ENCODE measurements around the gene SH3BP5L. TPM values are rescaled to one million over a fixed set of nuclear protein-coding genes. Genes with fewer than 3 reads are reported as not detected.

The SH3BP5L gene
- total and polyA plus RNA-seq, 2 of the 8 experiments (the other 6 are each of a cell fraction or from before 2014, with no cell fraction given) = 20.2 to 28.4 TPM

DNA sequence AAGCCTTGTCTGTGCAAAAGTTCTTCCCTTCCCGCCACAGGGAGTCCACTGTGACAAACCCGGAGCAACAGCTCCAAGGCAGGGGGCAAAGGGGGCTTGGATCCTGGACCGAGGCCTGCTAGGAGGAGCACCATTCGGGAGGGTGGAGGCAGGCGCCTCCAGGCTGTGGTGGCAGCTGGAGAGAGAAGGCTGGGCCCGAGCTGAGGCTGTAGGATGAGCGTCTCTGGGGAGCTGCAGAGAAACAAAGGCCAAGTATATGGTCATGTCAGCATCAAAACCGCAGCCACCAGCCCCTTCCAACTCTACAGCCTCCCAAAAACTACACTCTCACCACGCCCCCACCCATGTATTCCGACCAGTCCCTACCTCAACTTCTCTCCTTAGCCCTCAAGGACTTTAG lies 579 bp downstream of the SH3BP5L start:
- Histone ChIP-seq H3K23ac (ENCODE audit: insufficient read length) (no peak overlapping the region), H4K8ac (ENCODE audit: extremely low read depth, insufficient read depth, low read length) (peak overlapping the region; percentile 95; the same call in 1 of the 2 replicates), H2BK20ac (ENCODE audit: low read length) (no peak overlapping the region), H2AK5ac (ENCODE audit: low read depth, low read length) (no peak overlapping the region), H3K36me3 (ENCODE audit: control insufficient read depth in 2 of 4, insufficient read depth in 4 of 4, low read length in 3 of 4) (peaks cover 0 to 20% (median 9%) of the 10 kb centered on the region in 4 experiments; a peak in 6 of 8 replicates), H2AFZ (ENCODE audit: low read length) (no peak overlapping the region), H3K4me2 (ENCODE audit: insufficient read depth in 1 of 2, low read depth in 2 of 2, low read length in 2 of 2) (peak overlapping the region; percentile 80 to 81), H4K20me1 (replicated peaks in 1 of 2; ENCODE audit: control insufficient read depth in 1 of 2, insufficient read depth in 2 of 2, low read length in 2 of 2) (peaks cover 0 to 7% of the 10 kb centered on the region in 2 experiments), H2BK15ac (ENCODE audit: low read length) (no peak overlapping the region), H2BK12ac (ENCODE audit: low read depth, low read length) (no peak overlapping the region), H3K9me3 (ENCODE audit: insufficient read depth in 2 of 2, low read depth in 1 of 2, low read length in 1 of 2) (no peaks in the 10 kb centered on the region; a peak in 1 of 4 replicates), H4K91ac (replicated peaks; ENCODE audit: insufficient read length, low read length) (peak overlapping the region; percentile 52), H3K4me3 (ENCODE audit: extremely low read depth in 1 of 4, insufficient read depth in 2 of 4, low read depth in 3 of 4, low read length in 4 of 4) (peak overlapping the region; percentile 88 to 98 (median 94)), H4K5ac (ENCODE audit: insufficient read length, low read depth, low read length) (no peak overlapping the region), H3K18ac (ENCODE audit: extremely low read depth, low read length) (no peak overlapping the region), H3K4me1 (replicated peaks in 1 of 4; ENCODE audit: control insufficient read depth in 3 of 4, insufficient read depth in 4 of 4, low read length in 3 of 4) (peaks cover 0 to 5% (median 1%) of the 10 kb centered on the region in 4 experiments; a peak in 5 of 7 replicates), H3K4ac (replicated peaks; ENCODE audit: insufficient read length, low read depth, low read length) (no peak overlapping the region), H3K14ac (ENCODE audit: insufficient read length) (no peak overlapping the region), H3K56ac (replicated peaks; ENCODE audit: insufficient read length, low read depth, low read length) (no peak overlapping the region), H3K9ac (replicated peaks in 1 of 4; ENCODE audit: extremely low read depth in 1 of 4, low read depth in 3 of 4, low read length in 3 of 4) (peak overlapping the region; percentile 61 to 99 (median 88)), H3K79me1 (ENCODE audit: low read depth, low read length) (peaks cover 10% of the 10 kb centered on the region), H3K23me2 (ENCODE audit: low read depth, low read length) (peaks cover 10% of the 10 kb centered on the region), H2BK5ac (ENCODE audit: low read depth, low read length) (peak overlapping the region; percentile 44; the same call in 1 of the 2 replicates), H3K27me3 (replicated peaks in 1 of 4; ENCODE audit: control insufficient read depth in 3 of 4, extremely low read depth in 1 of 4, insufficient read depth in 3 of 4, low read length in 3 of 4) (no peaks in the 10 kb centered on the region), H2BK120ac (replicated peaks; ENCODE audit: low read depth, low read length) (no peak overlapping the region), H3K27ac (ENCODE audit: low read depth, low read length) (peak overlapping the region; percentile 98), H3K79me2 (ENCODE audit: control insufficient read depth in 1 of 2, insufficient read depth in 2 of 2, low read length in 2 of 2) (peaks cover 0 to 53% of the 10 kb centered on the region in 2 experiments; a peak in 3 of 4 replicates)
- WGBS, 2 experiments (ENCODE audit: extremely low coverage in 1 of 2, insufficient coverage in 1 of 2, insufficient read length in 1 of 2, insufficient replicate concordance in 2 of 2, low coverage in 1 of 2, low lambda C conversion rate in 2 of 2, missing lambda C conversion rate in 1 of 2) = 62% methylated on average over 10 of the region's 10 CpGs; no CpG with 5 or more reads in 1 of the 2 experiments
- CTCF ChIA-PET (ENCODE audit: partially characterized antibody) = interaction anchor here (0.6 to 2.9 kb wide), 6 partner anchors 13 to 78 kb away, joined by 3 to 14 read pairs (median 6); partner anchors contain the start of genes ZNF672 and ZNF692
- TF ChIP-seq NRF1 (IDR thresholded peaks at IDR 0.05; ENCODE audit: low read depth, low read length) (no peak), NANOG (IDR thresholded peaks at IDR 0.05; ENCODE audit: insufficient read depth, low read depth, low read length, poor library complexity, severe bottlenecking) (no peak), SAP30 (IDR thresholded peaks at IDR 0.05; ENCODE audit: insufficient read depth, insufficient replicate concordance, low read length) (no peak), KDM5A (IDR thresholded peaks at IDR 0.05; ENCODE audit: low read length) (no peak), GABPA (IDR thresholded peaks at IDR 0.05; ENCODE audit: borderline replicate concordance, insufficient read depth, low read length) (no peak), BACH1 (IDR thresholded peaks at IDR 0.05; ENCODE audit: low read length) (no peak), HDAC6 (IDR thresholded peaks at IDR 0.05; ENCODE audit: low read depth, low read length) (no peak), SRF (IDR thresholded peaks at IDR 0.05; ENCODE audit: low read depth, low read length) (no peak), POU5F1 (IDR thresholded peaks at IDR 0.05; ENCODE audit: low read depth, low read length) (no peak), ZNF274 (IDR thresholded peaks at IDR 0.05; ENCODE audit: borderline replicate concordance, extremely low read depth, low read length) (no peak), SIN3A (conservative IDR thresholded peaks at IDR 0.05 in 1 of 2, IDR thresholded peaks at IDR 0.05 in 1 of 2; ENCODE audit: low read depth in 1 of 2, low read length in 2 of 2) (no peak), TEAD4 (IDR thresholded peaks at IDR 0.05; ENCODE audit: low read depth, low read length) (no peak)
- TF ChIP-seq, protein P1, sequence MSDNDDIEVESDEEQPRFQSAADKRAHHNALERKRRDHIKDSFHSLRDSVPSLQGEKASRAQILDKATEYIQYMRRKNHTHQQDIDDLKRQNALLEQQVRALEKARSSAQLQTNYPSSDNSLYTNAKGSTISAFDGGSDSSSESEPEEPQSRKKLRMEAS (IDR thresholded peaks at IDR 0.05) = no peak
- no peak for DNase-seq (ENCODE audit: low read depth in 1 of 2, low spot score in 2 of 2)
- POLR2A ChIA-PET (ENCODE audit: partially characterized antibody) = interaction anchor here (1.0 to 6.0 kb wide), 8 partner anchors 11 to 81 kb away, joined by 3 to 69 read pairs (median 8); partner anchors contain the start of genes PGBD2, ZNF672 and ZNF692
- no peak for FAIRE-seq

Measured in H1 (cell line).